NCI-H187 treated with DMSO at 0.1 percent for 48 hours (cell line): ENCODE measurements around the gene SLC38A10.
A peak's percentile ranks its signal among the peaks of the same experiment; 100 is the strongest.

Experiments used
- DNase-seq: peaks from one replicate; lab custom pipeline; 2025; lab: John Stamatoyannopoulos, UW

SLC38A10 gene

DNA sequence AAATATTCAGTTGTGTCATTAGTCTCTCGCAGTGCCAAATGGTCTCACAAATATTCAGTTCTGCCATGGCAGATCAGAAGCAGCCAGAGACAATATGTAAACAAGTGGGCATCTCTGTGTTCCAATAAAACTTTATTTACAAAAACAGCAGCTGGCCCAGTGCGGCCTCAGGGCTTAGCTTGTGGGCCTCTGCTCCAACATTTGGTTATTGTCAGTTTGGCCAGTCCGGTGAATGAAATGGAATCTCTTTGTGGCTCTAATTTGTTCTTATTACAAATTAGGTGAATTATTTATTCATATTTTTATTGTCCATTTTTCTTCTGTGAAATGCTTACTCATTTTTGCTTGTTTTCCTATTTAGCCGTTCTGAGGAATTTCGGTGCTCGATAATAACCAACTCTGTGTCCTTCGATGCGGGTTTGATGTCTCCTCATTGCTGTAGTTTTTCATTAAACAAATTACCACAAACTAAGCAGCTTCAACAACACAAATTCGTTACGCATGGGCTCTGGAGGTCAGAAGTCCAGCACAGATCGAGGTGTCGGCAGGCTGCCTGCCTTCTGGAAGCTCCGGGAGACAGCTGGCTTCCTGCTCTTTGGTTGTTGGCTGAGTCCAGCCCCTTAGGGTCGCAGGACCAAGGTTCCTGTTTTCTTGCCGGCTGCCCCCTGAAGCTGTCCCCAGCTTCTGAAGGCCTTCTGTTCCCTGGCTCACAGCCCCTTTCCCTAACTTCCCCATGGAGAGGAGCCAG is 4.1 kb upstream of the SLC38A10 start:
- DNase-seq = no peak

- DNase-seq = no peak
Observed at GRCh38 chr17:81298325-81298990, 3.4 kb upstream of the SLC38A10 start.

DNA sequence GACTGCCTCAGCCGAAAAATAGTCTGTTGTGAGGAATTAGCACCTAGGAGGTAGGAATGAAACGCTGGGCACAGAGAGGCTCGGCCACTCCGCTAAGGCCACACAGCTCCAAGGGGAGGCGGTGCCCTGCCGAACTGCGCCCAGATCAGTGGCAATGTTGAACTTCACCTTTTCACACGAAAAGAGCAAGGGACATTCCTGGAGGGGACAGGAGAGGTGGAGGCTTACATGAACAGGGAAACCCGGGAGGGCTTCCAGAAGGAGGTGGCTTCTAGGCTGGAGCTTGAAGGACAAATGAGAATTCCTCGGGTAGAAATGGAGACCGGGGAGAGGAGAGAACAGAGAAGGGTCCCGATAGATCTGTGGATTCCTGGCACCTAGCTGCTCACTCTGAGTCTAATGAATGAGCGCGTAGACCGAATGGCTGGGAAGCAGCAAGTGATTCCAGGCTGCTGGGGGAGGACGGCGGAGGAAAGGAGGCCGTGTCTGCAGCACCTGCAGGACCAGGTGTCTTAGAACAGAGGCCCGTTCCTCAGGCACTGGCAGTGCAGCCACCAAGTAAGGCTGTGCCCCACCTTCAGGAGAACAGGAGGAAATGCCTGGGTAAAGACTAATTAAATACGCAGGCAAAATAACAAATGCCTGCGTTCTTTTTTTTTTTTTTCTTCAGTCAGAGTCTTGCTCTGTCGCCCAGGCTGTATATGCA is 722 bp upstream of the SLC38A10 start:
- peak; percentile 11 for DNase-seq

DNA sequence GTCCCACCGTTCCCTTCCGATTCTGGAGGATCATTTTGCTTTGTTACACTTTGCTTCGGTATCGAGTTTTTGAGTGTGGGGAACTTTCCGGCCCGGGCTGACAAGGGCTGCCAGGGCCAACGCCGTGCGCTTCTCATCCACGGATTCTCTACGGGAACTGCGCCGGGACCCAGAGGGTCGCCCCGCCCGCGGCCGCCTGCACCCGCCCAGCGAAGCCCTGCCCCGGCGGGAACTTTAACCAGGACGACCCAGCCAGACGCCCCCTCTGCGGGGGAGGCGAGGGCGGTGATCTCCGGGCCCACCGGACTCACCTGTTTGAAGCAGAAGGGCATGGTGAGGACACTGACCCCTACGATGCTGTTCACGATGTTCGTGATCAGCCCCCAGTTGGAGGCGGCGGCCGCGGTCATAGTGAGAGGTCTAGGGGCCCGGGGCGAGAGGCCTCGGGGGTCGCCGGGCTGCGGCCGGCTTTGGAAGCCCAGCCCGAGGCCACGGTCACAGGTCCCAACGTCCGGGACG is 536 bp downstream of the SLC38A10 start:
- DNase-seq = no peak

DNA sequence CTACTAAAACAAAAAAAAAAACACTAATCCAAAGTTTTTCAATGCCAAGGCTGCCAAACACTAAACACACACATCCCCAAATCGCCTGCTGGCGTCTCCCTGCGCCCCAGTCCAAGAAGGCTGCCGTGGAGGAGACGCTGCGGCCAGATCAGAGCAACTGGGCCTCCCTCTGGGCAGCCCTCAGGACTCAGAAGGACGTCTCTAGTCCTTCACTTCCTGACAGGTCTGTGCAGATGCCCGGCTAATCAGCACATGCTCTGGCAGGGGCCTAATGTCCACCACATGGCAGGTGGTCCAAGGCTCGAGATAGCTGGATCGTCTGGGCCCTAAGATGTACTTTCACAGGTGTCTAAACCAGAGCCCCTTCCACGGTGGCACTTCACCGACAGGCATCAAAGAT is 2.7 kb downstream of the SLC38A10 start:
- DNase-seq = no peak

- no peak for DNase-seq
Observed at GRCh38 chr17:81291662-81292061, 3.4 kb downstream of the SLC38A10 start.

DNA sequence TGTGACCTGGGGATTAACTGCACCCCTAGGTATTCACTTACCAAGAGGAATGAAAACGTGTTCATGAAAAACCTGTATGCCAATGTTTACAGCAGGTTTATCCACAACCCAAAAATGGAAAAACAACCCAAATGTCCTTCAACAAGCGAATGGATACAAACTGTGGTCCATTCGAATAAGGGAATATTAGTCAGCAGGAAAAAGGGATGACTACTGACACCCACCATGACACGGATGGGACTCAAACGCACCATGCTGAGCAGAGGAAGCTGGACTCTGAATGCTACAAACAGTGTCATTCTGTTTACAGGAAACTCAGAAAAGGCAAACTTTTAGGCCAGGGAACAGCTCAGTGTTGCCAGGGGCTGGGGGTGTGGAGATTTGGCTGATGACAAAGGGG is 4.9 kb downstream of the SLC38A10 start:
- no peak for DNase-seq

DNA sequence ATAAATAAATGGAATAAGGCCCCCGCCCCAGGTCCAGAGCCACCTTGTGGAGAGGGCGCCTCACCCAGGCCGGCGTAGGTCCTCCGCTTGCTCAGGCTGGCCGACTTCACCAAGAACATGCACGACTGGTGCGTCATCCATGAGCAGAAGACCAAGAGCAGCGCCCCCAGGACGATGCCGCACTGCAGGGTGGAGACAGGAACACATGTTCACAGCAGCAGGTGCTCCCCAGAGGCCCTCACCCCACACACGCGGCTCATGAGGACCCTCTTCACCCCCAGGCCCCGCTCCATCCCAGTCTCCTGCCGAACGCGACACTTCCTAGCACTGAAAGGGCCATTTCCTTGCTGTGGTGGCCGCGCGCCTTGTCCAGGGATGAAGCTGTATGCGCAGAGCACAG is 5.5 kb downstream of the SLC38A10 start:
- DNase-seq = no peak

DNA sequence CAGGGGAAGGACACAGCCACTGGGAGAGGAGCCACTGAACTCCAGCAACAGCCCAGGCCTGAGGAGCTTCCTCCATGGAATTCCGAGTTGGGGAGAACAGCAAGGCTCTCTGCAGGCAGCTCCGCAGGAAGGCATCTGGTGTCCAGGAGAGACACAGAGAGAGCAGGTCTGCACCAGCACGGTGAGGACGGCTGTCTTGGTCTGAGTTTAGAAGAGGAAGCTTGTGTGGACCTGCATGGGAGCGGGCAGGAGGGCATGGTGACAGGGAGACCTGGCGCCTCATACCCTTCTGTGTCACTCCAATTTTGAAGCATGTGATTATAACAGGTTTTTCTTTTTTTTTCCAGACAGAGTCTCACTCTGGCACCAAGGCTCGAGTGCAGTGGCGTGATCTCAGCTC is 6.4 kb downstream of the SLC38A10 start:
- no peak for DNase-seq

DNA sequence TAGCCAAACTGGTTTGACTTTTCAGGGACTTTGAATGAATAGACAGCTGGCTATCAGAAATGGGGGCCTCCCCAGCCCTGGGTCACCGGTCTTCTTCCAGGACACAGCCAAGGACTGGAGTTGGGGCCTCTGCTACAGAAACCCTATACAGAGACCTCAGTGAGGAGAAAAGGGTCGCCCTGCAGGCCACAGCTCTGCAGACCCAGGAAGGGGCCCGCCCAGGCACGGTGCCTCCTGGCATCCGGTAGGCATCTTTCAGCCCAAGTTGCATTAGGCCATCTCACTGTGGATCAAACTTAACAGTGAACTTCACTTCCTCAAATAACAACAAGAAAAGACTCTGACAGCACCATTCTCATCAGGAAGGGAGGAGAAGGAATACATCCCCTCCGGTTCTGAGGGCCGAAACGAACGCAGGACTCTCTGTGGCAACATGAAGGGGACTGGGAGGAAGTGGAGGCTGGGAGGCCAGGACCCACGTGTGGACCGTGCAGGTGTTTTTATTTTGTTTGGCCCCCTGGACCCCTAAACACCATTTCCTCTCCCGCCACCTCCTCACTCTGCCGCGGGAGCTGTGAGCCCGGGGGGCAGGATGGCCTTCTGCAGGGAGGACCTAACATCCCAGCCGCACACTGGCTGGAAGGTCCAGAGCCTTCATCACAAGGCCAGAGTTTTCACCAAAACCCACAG is 7.2 kb downstream of the SLC38A10 start:
- DNase-seq = no peak

DNA sequence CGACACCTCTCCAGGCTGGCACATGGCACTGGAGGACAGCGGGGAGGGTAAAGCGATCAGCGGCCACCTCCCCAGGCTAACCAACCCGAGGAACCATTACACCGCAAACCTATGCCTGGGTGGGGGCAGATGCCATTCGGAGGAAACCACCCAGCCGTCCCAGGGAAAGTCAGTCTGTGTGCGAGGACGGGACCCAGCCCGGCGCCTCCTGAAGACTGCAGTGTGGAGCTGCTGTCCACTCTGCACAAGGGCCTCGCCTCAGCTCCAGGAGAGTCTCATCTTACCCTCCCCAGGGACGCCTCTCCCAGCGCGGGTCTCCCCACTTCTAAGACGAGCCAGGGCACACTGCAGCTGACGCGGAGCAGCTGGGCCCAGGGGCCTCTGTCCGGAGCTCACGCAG is 8.0 kb downstream of the SLC38A10 start:
- DNase-seq = no peak

DNA sequence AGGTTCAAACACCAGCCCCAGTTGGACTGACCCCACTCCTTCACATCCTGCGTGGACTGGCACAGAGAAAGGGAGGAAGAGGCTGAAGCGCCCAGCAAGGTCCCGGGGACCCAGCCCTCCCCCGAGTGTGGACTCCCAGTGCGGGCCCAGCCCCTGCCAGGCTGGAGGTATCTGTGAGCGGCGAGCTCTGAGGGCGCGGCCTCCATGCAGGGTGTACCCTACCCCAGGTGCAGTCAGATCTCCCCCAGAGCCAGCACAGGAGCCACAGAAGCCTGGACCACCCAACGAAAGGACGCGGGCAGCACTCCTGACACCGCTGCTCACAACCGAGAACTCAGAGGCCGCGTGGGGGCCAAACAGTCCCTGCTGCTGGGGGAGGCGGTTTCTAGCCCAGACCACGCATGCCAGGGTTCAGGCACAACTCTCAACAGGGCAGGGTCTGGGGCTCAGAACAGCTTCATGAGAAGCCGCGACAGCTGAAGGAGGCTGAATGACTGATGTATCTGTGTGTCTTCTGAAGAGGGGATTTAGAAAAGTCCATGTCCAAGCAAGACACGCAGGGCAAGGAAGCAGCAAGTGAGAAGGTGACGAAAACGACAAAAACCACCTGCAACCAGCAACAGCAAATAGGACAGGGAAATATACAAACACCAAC is 8.5 kb downstream of the SLC38A10 start:
- no peak for DNase-seq

DNA sequence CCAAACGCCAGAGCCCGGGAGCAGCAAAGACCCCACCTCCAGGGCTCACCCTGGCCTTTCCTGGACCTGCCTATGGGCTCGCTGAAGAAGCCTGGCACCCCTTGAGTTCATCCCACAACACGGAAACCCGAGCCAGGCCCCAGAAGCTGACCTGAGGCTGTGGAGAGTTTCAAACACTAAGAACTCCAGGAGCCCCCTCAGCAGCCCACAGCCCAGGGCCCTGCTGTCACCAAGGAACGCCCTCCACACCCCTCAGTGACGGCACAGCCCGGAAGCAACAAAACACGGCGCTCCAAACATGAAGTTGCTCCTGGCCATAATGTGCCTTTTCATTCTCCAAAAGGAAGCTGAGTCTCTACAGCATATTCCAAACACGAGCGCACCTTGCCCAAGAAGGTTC is 9.2 kb downstream of the SLC38A10 start:
- no peak for DNase-seq

DNA sequence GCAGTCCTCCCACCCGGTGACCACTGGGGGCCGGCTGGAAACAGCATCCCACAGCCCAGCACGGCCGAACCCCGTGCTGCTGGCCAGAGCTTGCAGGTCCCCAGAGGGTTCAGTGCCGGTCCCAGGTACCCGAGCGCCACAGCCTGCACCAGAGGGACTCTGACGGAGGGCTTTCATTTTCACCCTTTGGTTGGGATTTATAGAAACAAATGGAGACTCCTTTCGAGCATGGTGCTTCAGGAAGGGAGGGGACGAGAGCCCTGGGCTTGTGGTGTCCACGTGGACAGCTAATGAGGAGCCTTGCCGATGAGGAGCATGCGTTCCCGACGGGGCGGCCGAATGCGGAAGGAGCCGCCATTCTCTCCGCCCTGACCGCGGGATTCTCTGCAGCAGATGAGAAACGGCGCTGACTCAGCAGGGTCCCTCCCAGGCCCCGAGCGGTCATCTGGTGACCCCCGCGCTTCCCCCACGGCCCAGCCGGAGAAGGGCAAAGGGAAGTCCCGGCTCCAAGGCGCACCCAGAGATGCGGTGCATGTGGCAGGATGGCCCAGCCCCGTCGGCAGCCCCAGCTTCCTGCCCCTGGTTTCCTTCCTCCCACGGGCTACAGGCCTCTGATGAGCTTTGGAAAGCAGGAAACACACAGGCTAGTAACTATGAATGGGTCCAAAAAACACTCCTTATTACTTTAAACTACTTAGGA is 9.8 kb downstream of the SLC38A10 start:
- DNase-seq = no peak

- no peak for DNase-seq
Observed at GRCh38 chr17:81282876-81283275, 12.2 kb downstream of the SLC38A10 start.

DNA sequence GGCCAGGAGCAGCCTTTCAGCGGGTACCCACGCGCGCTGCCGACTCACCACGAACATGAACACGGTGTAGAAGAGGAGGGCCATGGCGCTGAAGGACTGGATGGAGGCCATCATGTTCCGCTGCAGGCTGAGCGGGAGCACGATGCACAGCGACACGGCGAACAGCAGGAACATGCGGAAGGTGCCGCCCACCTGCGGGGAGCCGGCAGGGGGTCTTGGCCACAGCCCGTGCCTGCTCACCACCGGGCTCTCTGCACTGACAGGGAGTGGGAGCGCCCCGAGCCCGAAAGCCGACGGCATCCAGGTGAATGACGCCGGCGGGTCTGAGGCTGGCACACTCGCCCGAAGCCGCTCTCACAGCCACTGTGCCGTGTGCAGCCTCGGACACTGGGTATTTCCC is 13.0 kb downstream of the SLC38A10 start:
- no peak for DNase-seq

DNA sequence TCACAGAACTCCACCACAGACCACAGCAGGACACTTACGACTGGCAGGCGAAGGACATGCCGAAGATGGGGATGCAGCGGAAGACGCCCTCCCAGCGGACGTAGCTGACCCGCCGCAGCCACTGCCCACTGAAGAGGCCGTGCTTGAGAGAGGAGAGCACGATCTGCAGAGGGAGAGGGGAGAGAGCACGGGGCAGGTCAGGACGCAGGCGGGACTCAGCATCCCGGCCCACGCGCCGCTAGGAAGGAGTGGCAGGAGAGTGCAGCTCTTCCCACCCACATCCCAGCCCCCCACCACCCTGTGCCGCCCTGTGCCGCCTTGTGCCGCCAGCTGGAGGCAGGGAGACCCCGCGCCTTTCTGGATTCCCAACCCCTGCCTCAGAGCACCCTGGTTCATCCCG is 14.5 kb downstream of the SLC38A10 start:
- DNase-seq = no peak

- DNase-seq = no peak
Observed at GRCh38 chr17:81279278-81280275, 15.5 kb downstream of the SLC38A10 start.

DNA sequence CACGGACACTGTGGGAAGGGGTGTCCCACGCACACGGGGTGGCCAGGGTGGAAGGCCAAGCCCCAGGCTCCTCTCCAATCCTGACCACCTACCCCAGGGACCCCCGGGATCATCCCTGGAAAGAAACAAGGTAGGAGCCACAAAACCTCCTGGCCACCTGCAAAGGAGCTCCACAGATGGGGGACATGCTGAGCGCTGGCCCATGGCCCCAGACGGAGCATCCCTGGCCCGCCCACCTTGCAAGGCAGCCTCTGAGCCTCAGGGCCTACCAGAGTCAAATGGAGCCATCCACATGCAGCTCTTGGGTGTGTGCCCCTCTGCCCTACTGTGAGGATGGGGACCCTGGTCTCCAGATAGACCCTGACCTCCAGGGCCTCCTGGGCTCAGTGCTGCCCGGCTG is 16.3 kb downstream of the SLC38A10 start:
- no peak for DNase-seq
